Fibroblast of villous mesenchyme (primary cell): ENCODE results near the gene RBBP8NL. TPM values are rescaled to one million over a fixed set of nuclear protein-coding genes. Genes with fewer than 3 reads are reported as not detected.

Source experiments
- DNase-seq: peaks from one replicate; pipeline ENCODE4 v3.0.0-alpha.2; 2010; ENCODE audit warnings: low read depth
- H3K4me3 ChIP-seq: 2 replicates; pipeline ENCODE4 v1.5.1; 2011; ENCODE audit warnings: low read depth, mild to moderate bottlenecking, low read length
- total RNA-seq: library from RNA; depleted of rRNA; stranded (reverse); fragments of >200 nt; gene quantifications from 2 replicates; pipeline ENCODE4 v1.2.3, GENCODE V29; 2012
- TF ChIP-seq, protein P1 (sequence below): IDR thresholded peaks from 2 replicates; pipeline ENCODE4 v1.5.1; 2012; ENCODE audit warnings: low read depth, mild to moderate bottlenecking, low read length; ENCODE audit not compliant: insufficient read depth

Gene RBBP8NL
- total RNA-seq, 1 donor: not detected

DNA sequence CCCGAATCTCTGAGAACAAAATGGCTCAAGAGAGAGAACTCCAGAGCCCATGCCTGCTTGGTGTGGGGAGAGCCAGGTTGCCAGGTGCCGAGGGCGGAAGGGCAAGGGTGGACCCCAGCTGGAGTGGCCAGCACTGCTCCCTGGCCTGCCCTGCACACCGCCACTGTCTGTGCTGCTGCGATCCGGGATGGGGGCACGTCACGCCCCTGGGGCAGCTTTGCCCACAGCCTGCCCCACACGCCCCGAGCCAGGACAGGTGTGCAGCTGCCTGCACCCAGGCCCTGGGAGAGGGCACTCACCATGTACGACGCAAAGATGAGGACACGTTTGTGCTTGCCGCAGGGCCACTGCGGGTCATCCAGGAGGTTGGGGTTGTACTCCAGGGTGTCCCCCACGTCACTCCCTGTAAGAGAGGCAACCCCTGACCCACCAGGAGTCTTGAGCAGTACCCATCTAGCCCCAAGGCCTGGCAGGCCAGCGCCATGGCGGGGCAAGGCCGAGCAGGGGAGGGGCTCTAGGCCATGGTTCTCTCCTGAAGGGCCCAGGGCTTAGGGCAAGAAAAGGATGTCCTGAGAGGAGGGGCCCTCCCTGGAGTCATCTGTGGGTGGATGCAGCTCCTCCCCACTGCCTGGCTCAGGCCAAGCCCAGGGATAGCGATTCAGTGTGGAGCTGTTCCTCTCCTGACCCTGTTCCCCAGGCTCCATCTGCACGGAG lies 34.6 kb downstream of the RBBP8NL start:
- DNase-seq: no peak
- TF ChIP-seq, protein P1, sequence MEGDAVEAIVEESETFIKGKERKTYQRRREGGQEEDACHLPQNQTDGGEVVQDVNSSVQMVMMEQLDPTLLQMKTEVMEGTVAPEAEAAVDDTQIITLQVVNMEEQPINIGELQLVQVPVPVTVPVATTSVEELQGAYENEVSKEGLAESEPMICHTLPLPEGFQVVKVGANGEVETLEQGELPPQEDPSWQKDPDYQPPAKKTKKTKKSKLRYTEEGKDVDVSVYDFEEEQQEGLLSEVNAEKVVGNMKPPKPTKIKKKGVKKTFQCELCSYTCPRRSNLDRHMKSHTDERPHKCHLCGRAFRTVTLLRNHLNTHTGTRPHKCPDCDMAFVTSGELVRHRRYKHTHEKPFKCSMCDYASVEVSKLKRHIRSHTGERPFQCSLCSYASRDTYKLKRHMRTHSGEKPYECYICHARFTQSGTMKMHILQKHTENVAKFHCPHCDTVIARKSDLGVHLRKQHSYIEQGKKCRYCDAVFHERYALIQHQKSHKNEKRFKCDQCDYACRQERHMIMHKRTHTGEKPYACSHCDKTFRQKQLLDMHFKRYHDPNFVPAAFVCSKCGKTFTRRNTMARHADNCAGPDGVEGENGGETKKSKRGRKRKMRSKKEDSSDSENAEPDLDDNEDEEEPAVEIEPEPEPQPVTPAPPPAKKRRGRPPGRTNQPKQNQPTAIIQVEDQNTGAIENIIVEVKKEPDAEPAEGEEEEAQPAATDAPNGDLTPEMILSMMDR: no peak
- no peak overlapping the region for H3K4me3 ChIP-seq

DNA sequence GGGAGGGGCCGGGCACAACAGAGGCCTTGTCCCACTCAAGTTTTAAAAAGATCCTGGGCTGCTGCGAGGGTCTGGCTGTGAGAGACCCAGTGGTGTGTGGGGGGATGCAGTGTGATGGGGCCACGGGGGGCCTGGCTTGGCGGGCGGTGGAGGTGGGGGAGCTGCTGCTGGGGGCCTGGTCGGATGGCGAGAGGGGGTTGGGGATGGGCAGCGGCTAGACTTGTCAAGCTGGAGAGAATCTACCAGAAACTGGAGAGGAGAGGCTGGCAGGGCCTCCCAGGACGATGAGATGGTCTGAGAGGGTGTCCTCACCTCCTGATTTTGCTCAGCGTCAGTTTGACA lies 35.3 kb downstream of the RBBP8NL start:
- TF ChIP-seq, protein P1: no peak
- no peak for DNase-seq

DNA sequence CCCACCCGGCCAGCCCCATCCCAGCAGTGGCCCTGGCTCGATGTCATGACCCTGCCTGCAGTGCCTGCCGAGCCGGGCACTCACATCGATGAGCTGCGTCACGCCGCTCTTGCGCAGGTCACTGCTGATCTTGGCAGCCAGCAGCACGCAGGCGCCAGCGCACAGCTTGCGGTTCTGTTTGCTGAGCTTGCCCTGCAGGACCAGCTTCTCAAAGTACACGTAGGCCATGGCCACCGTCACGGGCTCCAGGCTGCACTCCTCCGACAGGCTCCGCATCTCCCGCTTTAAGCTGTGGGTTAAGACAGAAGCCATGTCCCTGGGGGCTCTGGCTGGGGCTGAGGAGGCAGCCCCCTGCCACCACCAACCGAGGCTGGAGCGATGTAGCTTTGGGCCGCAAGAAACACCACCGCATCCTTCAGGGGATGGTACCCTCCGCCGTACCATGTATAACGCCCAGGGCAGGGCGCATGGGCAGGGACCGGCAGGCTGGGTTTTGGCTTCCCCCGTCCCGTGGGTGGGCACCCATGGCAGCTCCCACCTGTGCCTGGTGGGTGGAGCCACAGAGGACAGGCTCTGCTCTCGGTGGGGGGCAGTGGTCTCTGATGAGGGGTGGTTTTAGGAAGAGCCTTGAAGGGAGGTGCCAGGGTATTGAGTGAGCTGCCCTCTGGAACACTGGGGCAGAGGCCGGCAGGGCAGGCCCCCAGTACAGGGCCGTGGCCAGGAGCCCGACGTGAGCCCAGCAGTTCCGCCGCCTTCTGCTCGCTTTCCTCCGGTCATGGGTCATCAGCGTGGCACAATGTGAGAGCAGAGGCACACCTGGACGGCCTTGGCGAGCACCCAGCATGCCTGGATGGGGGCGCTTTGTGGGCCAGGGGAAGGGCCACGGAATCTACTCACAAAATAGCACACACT lies 35.9 kb downstream of the RBBP8NL start:
- DNase-seq: no peak
- TF ChIP-seq, protein P1: no peak

More for the DNA sequence above, 35.3 kb downstream of the RBBP8NL start:
- no peak overlapping the region for H3K4me3 ChIP-seq

DNA sequence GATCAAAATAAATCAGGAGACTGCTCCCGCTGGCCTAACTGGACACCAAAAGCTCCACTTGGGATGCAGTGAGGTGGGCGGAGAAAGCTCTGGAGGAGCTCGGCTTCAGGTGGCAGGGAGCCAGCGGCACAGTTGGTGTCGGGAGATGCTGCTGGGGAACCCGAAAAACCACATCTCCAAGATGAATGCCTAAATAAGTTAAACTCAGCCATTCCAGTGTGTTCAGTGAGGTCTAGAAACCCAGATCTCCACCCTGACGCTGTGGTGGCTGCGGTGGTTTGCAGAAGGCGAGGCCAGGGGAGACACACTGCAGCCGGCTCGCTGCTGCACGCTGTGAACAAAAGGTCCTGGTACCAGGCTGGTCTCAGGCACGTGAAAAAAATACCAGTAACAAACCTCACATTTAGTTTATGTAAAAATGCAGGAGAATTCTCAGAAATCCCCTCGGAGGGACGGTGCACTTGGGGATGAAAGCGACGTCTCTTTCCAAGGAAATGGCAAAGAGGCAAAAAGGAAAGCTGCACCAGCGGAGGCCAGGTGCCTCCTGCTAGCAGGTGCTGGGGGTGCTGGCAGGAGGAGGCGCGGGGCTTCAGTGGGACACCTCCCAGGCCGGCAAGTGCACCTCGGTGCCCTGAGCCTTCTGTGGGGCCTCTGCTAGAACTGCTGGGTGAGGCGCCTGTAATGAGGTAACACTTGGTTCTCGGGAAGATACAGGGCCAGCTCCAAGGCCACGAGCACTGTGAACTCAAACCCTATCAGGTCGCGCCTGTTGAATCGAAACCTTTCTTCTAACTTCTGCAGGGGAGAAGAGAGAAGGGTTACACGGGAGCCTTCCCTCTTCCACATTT lies 36.8 kb downstream of the RBBP8NL start:
- no peak for DNase-seq
- H3K4me3 ChIP-seq: no peak overlapping the region
- TF ChIP-seq, protein P1: no peak

More for the DNA sequence above, 35.9 kb downstream of the RBBP8NL start:
- no peak overlapping the region for H3K4me3 ChIP-seq

DNA sequence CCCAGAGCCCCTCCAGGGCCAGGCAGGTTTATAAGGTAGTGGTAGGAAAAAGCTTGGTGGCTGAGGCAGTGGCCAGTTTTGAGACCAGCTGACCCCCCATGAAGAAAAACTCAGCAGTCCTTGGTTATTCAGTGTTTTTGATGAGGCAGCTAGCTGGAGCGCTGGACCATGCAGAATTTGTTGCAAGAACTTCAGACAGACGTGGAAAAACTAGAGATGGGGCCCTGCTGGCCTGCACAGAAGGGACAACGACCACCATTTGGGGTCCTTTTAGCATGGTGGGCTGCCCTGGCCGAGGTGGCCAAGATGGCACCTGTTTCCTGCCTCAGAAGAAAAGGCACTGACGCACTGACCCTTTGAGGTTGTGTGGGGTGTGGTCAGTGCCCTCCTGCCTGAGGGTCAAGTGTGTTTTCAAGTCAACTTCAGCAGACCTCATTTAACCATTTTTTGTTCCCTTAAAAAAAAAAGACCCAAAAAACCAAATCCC lies 37.7 kb downstream of the RBBP8NL start:
- TF ChIP-seq, protein P1: no peak
- no peak for DNase-seq

DNA sequence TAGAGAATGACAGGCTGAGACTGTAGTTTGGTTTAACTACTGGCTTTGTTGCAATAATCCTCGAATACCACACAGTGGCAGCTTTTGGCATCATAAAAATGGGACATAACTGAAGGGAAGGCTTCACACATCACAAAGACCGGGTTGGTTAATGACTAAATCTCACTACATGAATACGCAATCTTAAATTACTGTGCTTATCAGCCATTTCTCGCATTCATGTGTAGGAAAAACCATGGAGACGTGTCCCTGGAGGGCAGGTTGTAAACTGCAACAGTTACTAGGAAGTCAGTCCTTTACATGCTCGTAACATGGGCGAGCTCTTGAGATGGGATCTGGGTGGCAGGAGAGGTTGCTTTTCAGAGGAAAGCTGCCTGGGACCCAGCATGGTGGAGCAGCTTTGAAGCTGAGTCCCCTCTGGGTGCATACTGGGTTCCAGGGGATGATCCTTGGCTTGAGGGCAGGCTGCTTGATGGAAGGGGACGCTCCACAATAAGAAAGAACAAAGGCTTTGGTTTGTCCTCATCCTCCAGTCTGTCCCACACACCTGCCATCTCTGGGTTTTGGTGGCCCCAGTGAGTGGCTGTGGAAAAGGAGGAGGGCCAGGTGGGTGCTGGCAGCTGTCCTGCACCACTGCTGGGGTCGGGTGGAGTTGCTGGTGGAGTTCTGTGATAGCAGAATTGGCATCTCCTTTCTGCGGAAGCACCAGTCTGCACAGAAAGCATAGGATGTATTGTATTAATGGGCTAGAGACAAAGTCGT lies 38.3 kb downstream of the RBBP8NL start:
- no peak for DNase-seq
- no peak overlapping the region for H3K4me3 ChIP-seq
- TF ChIP-seq, protein P1: no peak

More for the DNA sequence above, 37.7 kb downstream of the RBBP8NL start:
- H3K4me3 ChIP-seq: no peak overlapping the region
